HT-29 (cell line): ENCODE results near the gene LRRC49. TPM values are rescaled to one million over a fixed set of nuclear protein-coding genes. Genes with fewer than 3 reads are reported as not detected.
A peak's percentile ranks its signal among the peaks of the same experiment; 100 is the strongest.
"Not testable (repeated sequence)": the region's sequence is repeated elsewhere in the genome, so short reads cannot be mapped to it uniquely, and the experiment has no call there.

Source experiments
- DNase-seq: peaks from one replicate; pipeline ENCODE4 v3.0.0-alpha.2; 2015; ENCODE audit warnings: low spot score
- total RNA-seq: library from RNA; depleted of rRNA; stranded (reverse); fragments of >200 nt; shearing (Covaris generic); gene quantifications from 2 replicates; pipeline ENCODE4 v1.2.3, GENCODE V29; 2014

Gene LRRC49
- total RNA-seq, 1 experiment from 2014 or later: 4.2 TPM

GRCh38 chr15:70867911-70868467, 24.6 kb upstream of the LRRC49 start:
- DNase-seq: no peak

GRCh38 chr15:70869346-70869745, 23.3 kb upstream of the LRRC49 start:
- DNase-seq: no peak

- DNase-seq: no peak
These were observed 22.6 kb upstream of the LRRC49 start for GRCh38 chr15:70870051-70870450.

- not testable (repeated sequence) for DNase-seq
These were observed 21.1 kb upstream of the LRRC49 start for GRCh38 chr15:70871490-70871889.

- no peak for DNase-seq
These were observed 19.2 kb upstream of the LRRC49 start for GRCh38 chr15:70873232-70874054.

DNA sequence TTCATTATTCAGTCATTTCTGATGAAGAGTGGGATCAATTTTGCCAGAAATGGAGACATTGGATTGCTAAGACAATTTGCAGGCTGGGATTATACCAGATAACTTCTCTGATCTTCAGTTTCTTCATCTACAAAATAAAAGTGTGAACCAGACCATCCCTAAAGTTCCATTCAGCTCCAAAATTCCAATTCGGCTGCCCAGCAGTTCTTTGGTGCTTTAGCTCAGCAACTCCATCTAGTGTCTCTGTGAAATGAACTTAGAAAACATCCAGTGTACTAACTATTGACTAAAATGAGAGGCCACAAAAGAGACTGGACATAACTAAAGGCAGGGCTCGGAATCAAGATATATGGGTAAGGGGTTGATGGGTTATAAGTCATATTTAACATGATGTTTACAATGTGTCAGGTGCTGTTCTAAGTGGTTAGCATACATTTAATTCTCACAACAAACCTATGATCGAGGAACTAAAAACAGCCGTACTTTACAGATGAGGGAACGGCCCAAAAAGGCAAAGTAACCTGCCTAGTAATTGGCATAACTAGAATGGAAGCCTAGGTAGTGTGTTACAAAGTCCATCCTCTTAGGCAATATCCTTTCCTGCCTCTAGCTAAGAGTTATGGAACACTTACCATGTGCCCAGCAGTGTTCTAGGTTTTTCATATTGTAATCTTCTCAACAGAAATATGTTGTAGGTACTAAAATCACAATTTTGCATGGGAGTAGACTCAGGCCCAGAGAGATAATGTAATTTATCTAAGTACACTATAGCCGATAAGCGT, 17.4 kb upstream of the LRRC49 start:
- peak; percentile 63 for DNase-seq

DNA sequence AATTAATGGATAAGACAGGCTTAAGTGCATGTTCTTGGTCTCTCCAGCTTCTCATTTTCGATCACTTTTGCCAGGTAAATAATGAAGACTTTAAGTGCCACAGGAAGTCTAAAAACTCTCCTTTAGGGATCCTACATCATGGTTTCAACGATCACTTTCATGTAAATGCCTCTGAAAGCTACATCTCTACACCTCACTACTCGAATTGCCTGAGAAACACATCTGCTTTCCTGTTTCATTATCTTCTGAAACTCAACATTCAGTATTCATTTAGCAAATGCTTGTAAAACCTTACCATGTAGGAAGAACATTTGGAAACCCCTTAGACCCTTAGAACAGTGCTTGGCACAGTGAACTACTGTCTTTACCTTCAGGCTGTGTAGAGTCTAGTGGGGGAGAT, 16.6 kb upstream of the LRRC49 start:
- no peak for DNase-seq

GRCh38 chr15:70876683-70877082, 15.9 kb upstream of the LRRC49 start:
- DNase-seq: no peak

DNA sequence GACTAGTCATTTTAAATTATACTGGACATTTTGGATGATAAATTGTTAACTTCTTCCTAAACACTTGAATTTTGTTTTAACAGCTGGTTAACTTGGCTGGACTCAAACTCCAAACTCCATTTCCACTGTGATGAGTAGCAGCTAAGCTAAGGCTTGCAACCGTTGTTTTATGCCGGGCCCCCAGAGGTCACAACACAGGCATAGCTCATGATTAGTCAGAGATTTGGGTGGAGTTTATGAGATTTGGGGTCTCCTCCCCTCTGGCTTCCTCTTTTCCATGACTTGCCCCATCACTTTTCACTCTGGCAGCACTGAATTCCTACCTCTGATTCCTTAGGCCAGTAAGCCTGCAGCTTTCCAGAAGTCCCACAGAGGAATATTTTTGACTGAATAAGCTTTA, 13.2 kb upstream of the LRRC49 start:
- DNase-seq: no peak

GRCh38 chr15:70880781-70881180, 11.8 kb upstream of the LRRC49 start:
- no peak for DNase-seq

DNA sequence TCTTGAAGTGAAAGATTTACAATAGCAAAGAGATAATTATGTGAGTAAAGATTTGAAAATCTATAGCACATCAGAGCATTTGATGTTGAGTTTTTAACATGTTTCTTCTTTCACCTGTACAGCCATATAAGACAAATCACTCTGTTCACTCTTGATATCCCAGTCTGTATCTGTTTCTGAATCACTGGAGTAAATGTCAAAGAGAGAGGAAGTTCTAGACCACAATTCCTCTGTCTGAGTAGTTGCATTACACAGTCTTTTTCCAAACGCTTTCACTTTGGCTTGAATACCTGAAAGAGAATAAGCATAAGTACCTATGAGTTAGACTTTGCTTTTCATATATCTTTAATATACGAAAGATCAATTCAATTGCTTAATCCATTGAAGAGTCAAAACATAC, 10.3 kb upstream of the LRRC49 start:
- no peak for DNase-seq

GRCh38 chr15:70892912-70893560, 410 bp downstream of the LRRC49 start:
- peak; percentile 84 for DNase-seq

GRCh38 chr15:70902107-70902506, 9.5 kb downstream of the LRRC49 start:
- DNase-seq: peak; percentile 85

DNA sequence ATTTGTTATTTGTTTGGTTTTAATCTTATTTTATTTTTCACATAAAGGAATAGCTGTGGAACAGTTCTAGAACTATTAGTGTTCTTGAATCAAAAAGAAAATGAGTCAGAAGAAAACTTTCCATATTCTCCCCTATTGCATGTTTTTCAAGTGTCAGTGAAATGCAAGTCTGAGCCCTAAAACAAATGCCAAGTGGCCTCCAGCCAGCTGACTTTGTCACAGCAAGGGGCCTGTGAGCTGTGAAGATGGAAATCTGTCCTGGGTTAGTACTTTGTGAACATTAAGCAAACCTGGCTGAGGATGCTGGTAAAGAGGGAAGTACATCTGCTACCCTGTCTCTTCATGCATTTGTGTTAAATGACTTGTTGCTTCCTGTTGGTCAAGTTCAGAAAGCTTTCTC, 14.2 kb downstream of the LRRC49 start:
- no peak for DNase-seq

DNA sequence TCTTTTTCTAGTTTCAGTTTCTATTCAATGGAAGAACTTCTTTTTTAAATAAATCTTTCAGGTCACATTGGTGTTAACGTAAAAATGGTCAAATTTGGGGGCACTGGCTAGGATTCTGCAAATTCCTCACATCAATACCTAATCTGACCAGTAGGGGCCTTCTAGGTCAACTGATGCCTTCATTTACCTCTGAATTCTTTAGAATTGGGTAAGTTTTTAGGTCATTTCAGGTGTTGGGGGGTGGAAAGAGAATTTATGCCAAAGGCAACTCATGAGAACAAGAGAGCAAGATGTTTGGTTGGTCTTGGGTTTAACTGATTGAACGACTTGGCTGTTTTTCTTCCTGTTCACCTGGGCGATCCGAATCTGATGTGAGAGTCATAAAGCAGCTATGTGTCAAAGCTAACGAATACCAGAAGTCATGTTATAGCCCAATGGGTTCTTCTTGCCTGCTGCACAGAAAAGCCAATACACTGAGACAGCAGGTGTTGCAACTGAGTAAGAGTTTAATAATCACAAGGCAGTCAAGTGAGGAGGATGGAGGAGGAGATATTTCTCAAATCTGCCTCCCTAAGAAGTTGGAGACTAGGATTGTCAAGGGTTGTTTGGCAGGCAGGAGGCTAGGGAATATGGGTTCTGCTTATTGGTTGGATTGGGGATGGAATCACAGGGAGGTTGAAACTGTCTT, 15.3 kb downstream of the LRRC49 start:
- no peak for DNase-seq

GRCh38 chr15:70910958-70911357, 18.3 kb downstream of the LRRC49 start:
- no peak for DNase-seq

DNA sequence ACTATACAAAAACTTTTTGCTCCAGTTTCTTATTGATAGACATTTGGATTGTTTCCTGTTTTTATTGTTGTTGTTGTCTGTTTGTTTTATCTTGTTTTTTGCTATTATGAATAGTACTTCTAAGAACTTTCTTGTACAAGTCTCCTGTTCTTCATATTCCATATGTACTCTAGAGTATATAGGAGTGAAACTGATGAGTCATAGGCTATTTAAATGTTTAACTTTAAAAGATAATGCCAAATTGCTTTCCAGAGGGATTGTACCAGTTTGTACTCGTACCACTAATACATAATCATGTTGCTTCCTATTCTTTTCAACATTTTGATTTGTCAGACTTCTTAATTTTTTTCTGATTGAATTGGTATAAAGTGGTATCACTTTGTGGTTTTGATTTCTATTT, 19.6 kb downstream of the LRRC49 start:
- peak; percentile 26 for DNase-seq

DNA sequence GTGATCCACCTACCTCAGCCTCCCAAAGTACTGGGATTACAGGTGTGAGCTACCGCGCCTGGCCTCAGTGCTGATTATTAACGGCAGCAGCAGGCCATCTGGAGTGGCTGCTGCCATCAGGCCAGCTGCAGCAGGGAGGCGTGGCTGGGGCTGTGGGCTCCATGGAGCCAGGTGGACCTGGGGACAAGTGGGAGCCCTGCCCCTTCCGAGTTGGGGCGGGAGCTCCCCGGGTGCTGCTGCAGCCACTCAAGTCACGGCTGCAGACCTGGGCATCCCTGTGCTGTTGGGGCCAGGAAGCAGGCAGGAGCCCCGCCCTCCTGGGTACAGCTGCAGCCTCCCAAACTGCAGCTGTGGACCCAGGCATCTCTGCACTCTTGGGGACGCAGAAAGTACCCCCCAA, 23.9 kb downstream of the LRRC49 start:
- DNase-seq: no peak

DNA sequence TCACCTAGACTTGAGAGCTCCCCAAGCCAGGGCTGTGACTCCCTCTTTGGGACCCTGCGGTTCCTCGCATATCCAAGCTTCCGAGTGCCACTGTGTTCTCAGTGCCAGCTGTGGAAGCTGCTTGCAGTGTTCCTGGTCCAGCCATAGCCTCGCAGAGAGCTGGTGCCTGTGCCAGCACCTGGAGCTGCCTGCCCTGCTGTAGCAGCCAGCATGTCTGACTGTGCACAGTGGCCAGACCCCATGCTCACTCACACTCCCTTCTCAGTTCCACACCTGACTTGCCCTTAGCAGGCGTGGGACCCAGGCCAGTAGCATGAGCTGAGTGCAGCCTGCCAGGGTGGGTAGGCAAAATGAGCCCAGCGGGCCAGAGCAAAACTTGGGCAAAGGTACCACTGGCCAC, 25.3 kb downstream of the LRRC49 start:
- DNase-seq: no peak

GRCh38 chr15:70920981-70921696, 28.5 kb downstream of the LRRC49 start:
- DNase-seq: no peak

DNA sequence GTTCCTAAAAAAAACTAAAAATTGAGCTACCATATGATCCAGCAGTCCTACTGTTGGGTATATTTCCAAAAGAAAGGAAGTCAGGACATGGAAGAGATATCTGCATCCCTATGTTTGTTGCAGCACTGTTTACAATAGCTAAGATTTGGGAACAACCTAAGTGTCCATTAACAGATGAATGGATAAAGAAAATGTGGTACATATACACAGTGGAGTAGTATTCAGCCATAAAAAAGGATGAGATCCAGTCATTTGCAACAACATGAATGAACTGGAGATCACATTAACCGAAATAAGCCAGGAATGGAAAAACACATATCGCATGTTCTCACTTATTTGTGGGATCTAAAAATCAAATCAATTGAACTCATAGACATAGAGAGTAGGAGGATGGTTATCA, 29.5 kb downstream of the LRRC49 start:
- no peak for DNase-seq
